IPS-20b (cell line): Measurements from ENCODE around the gene FAAH.
"Not testable (repeated sequence)": the region's sequence is repeated elsewhere in the genome, so short reads cannot be mapped to it uniquely, and the experiment has no call there.

Source experiments
- H3K27ac ChIP-seq: one replicate; pipeline ENCODE4 v1.5.1; 2013; ENCODE audit warnings: low read length
- H3K27me3 ChIP-seq: 2 replicates; pipeline ENCODE4 v1.6.1; 2013; ENCODE audit warnings: mild to moderate bottlenecking, low read length, inconsistent platforms; ENCODE audit not compliant: insufficient read depth
- H3K36me3 ChIP-seq: 2 replicates; pipeline ENCODE4 v1.6.1; 2013; ENCODE audit warnings: low read depth, mild to moderate bottlenecking, inconsistent platforms, low read length, moderate library complexity; ENCODE audit not compliant: insufficient read depth
- H3K4me1 ChIP-seq: 2 replicates; pipeline ENCODE4 v1.6.1; 2013; ENCODE audit warnings: mild to moderate bottlenecking, control low read depth, inconsistent platforms, low read length, moderate library complexity; ENCODE audit not compliant: insufficient read depth
- H3K4me3 ChIP-seq: 2 replicates; pipeline ENCODE4 v1.5.1; 2013; ENCODE audit warnings: mild to moderate bottlenecking, low read length, inconsistent platforms
- H3K9ac ChIP-seq: 2 replicates; pipeline ENCODE4 v1.6.1; 2013; ENCODE audit warnings: low read depth, mild to moderate bottlenecking, inconsistent platforms, low read length, moderate library complexity
- H3K9me3 ChIP-seq: 2 replicates; pipeline ENCODE4 v1.6.1; 2013; ENCODE audit warnings: mild to moderate bottlenecking, low read depth, low read length, inconsistent platforms; ENCODE audit not compliant: insufficient read depth

The FAAH gene

DNA sequence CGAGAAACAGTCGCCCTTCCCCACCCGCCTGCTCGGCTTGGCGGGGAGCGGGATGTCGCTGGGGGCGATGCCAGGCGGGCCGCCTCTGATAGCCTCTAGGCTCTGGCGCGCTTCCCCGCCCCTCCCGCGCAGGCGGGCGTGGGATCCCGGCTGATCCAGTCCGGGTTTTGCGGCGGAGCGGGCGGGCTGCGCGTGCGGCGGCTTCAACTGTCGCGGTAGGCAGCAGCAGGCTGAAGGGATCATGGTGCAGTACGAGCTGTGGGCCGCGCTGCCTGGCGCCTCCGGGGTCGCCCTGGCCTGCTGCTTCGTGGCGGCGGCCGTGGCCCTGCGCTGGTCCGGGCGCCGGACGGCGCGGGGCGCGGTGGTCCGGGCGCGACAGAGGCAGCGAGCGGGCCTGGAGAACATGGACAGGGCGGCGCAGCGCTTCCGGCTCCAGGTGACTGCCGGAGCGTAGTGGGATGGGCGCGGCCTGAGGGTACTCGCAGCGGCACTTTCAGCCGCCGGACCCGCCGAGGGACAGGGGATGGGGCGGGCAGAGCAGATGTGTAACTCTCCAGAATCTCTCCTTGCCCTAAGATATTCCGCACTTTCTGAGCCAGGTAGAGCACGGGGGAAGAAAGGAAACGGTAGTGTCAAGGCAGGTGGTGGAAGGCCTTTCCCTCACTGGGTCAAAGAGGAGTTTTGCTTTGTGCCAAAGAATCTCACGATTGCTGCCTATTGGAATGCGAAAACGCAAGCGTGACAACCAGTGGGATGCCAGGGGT lies at the start of gene FAAH:
Gene FAAH (plus strand): TSS at position 210 of the 764 bp plus-strand sequence. CDS start 32 bp downstream, at position 242.
- H3K9me3 ChIP-seq = peaks cover 16% of the 10 kb centered on the region
- H3K27ac ChIP-seq = no peak within 1 kb of the TSS
- H3K36me3 ChIP-seq = no peaks in the 10 kb centered on the region
- peaks cover 3% of the 10 kb centered on the region; the same call in 1 of the 2 replicates for H3K4me1 ChIP-seq
- peak within 1 kb of the TSS; percentile 54; the same call in 1 of the 2 replicates for H3K9ac ChIP-seq
- peak within 1 kb of the TSS; percentile 85 for H3K4me3 ChIP-seq
- H3K27me3 ChIP-seq = peaks cover 38% of the 10 kb centered on the region

- Histone ChIP-seq H3K36me3 (peaks cover 49% of the 10 kb centered on the region), H3K27ac (no peak overlapping the region), H3K9me3 (no peaks in the 10 kb centered on the region), H3K4me3 (no peak overlapping the region), H3K9ac (no peak overlapping the region), H3K27me3 (no peaks in the 10 kb centered on the region), H3K4me1 (peaks cover 10% of the 10 kb centered on the region; the same call in 1 of the 2 replicates)
Measured at GRCh38 chr1:46344481-46344880, 49.6 kb upstream of the FAAH start.

GRCh38 chr1:46345281-46345680 lies 48.8 kb upstream of the FAAH start:
- Histone ChIP-seq H3K9me3 (no peaks in the 10 kb centered on the region), H3K36me3 (peaks cover 57% of the 10 kb centered on the region), H3K27me3 (no peaks in the 10 kb centered on the region), H3K27ac (no peak overlapping the region), H3K9ac (no peak overlapping the region), H3K4me1 (peaks cover 7% of the 10 kb centered on the region; the same call in 1 of the 2 replicates), H3K4me3 (no peak overlapping the region)

GRCh38 chr1:46352363-46352762 lies 41.8 kb upstream of the FAAH start:
- Histone ChIP-seq H3K27me3 (no peaks in the 10 kb centered on the region), H3K36me3 (peaks cover 76% of the 10 kb centered on the region), H3K9ac (no peak overlapping the region), H3K9me3 (no peaks in the 10 kb centered on the region), H3K4me1 (no peaks in the 10 kb centered on the region), H3K4me3 (no peak overlapping the region), H3K27ac (no peak overlapping the region)

GRCh38 chr1:46355920-46356319 lies 38.2 kb upstream of the FAAH start:
- not testable (repeated sequence) for H3K4me1 ChIP-seq, H3K27ac ChIP-seq, H3K27me3 ChIP-seq, H3K4me3 ChIP-seq, H3K9me3 ChIP-seq, H3K9ac ChIP-seq
- peaks cover 60% of the 10 kb centered on the region for H3K36me3 ChIP-seq

GRCh38 chr1:46362158-46362557 lies 32.0 kb upstream of the FAAH start:
- Histone ChIP-seq H3K27ac (peak overlapping the region; percentile 4), H3K36me3 (peaks cover 44% of the 10 kb centered on the region), H3K9ac (peak overlapping the region; percentile 49; the same call in 1 of the 2 replicates), H3K4me1 (peaks cover 14% of the 10 kb centered on the region; the same call in 1 of the 2 replicates), H3K27me3 (no peaks in the 10 kb centered on the region), H3K4me3 (peak overlapping the region; percentile 17; the same call in 1 of the 2 replicates), H3K9me3 (no peaks in the 10 kb centered on the region)

GRCh38 chr1:46363121-46363520 lies 31.0 kb upstream of the FAAH start:
- Histone ChIP-seq H3K4me3 (peak overlapping the region; percentile 17), H3K27me3 (no peaks in the 10 kb centered on the region), H3K9me3 (no peaks in the 10 kb centered on the region), H3K4me1 (peaks cover 14% of the 10 kb centered on the region; the same call in 1 of the 2 replicates), H3K9ac (peak overlapping the region; percentile 47; the same call in 1 of the 2 replicates), H3K27ac (peak overlapping the region; percentile 4), H3K36me3 (peaks cover 39% of the 10 kb centered on the region)

- no peak overlapping the region for H3K4me3 ChIP-seq
- H3K9me3 ChIP-seq = no peaks in the 10 kb centered on the region
- H3K9ac ChIP-seq = no peak overlapping the region
- H3K27ac ChIP-seq = no peak overlapping the region
- H3K27me3 ChIP-seq = no peaks in the 10 kb centered on the region
- H3K4me1 ChIP-seq = peaks cover 14% of the 10 kb centered on the region; the same call in 1 of the 2 replicates
- peaks cover 46% of the 10 kb centered on the region for H3K36me3 ChIP-seq
Measured at GRCh38 chr1:46364612-46365011, 29.5 kb upstream of the FAAH start.

- H3K27ac ChIP-seq, H3K27me3 ChIP-seq, H3K9me3 ChIP-seq, H3K4me3 ChIP-seq, H3K9ac ChIP-seq: not testable (repeated sequence)
- Histone ChIP-seq H3K36me3 (peaks cover 40% of the 10 kb centered on the region), H3K4me1 (peaks cover 14% of the 10 kb centered on the region; the same call in 1 of the 2 replicates)
Measured at GRCh38 chr1:46365796-46366195, 28.3 kb upstream of the FAAH start.

- H3K9ac ChIP-seq = no peak overlapping the region
- no peaks in the 10 kb centered on the region for H3K9me3 ChIP-seq
- H3K4me1 ChIP-seq = peaks cover 12% of the 10 kb centered on the region; the same call in 1 of the 2 replicates
- H3K27me3 ChIP-seq = no peaks in the 10 kb centered on the region
- H3K36me3 ChIP-seq = peaks cover 27% of the 10 kb centered on the region
- H3K4me3 ChIP-seq = no peak overlapping the region
- H3K27ac ChIP-seq = no peak overlapping the region
Measured at GRCh38 chr1:46367072-46367471, 27.0 kb upstream of the FAAH start.

GRCh38 chr1:46367701-46368100 lies 26.4 kb upstream of the FAAH start:
- H3K27me3 ChIP-seq, H3K9ac ChIP-seq, H3K9me3 ChIP-seq, H3K4me1 ChIP-seq, H3K4me3 ChIP-seq, H3K27ac ChIP-seq: not testable (repeated sequence)
- peaks cover 23% of the 10 kb centered on the region for H3K36me3 ChIP-seq

DNA sequence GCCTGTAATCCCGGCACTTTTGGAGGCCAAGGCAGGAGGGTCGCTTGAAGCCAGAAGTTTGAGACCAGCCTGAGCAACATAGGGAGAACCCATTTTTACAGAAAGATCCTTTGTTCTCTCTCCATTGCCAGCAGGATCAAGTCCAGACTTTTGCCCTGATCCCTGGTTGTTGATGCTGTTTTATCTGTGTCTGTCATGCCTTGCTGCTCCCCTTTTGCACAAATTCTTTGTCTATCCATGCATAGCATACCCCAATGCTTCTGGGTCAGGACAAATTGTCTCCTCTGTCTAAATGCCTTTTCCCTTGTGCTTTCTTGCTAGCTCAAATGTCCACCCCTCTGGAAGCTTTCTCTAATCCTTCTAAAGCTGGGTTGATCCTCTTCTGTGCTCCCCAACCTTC lies 25.3 kb upstream of the FAAH start:
- Histone ChIP-seq H3K27ac (no peak overlapping the region), H3K4me1 (no peaks in the 10 kb centered on the region), H3K4me3 (no peak overlapping the region), H3K9me3 (no peaks in the 10 kb centered on the region), H3K36me3 (peaks cover 18% of the 10 kb centered on the region), H3K27me3 (no peaks in the 10 kb centered on the region), H3K9ac (no peak overlapping the region)
